ENCODE results near the gene PRDM4. TPM values are rescaled to one million over a fixed set of nuclear protein-coding genes. Genes with fewer than 3 reads are reported as not detected.
A peak's percentile ranks its signal among the peaks of the same experiment; 100 is the strongest.
"Not testable (repeated sequence)": the region's sequence is repeated elsewhere in the genome, so short reads cannot be mapped to it uniquely, and the experiment has no call there.

The PRDM4 gene
- total RNA-seq, 1 experiment from 2014 or later = 26.3 TPM

GRCh38 chr12:107736914-107737313 lies 24.0 kb downstream of the PRDM4 start:
- no peaks in the 10 kb centered on the region for H3K9me3 ChIP-seq (replicated peaks)
- no peak for DNase-seq
- no peaks in the 10 kb centered on the region for H3K27me3 ChIP-seq
- no peak overlapping the region for H3K4me3 ChIP-seq
- H3K4me1 ChIP-seq = peaks cover 24% of the 10 kb centered on the region
- peaks cover 72% of the 10 kb centered on the region for H3K36me3 ChIP-seq
- H3K27ac ChIP-seq = peak overlapping the region; percentile 84; the same call in 1 of the 2 replicates

- Histone ChIP-seq H3K27me3 (no peaks in the 10 kb centered on the region), H3K36me3 (peaks cover 62% of the 10 kb centered on the region), H3K4me3 (no peak overlapping the region), H3K27ac (no peak overlapping the region), H3K9me3 (replicated peaks) (no peaks in the 10 kb centered on the region), H3K4me1 (peaks cover 24% of the 10 kb centered on the region)
- no peak for DNase-seq
Measured at GRCh38 chr12:107735763-107736162, 25.2 kb downstream of the PRDM4 start.

- Histone ChIP-seq H3K4me3 (no peak overlapping the region), H3K36me3 (peaks cover 46% of the 10 kb centered on the region), H3K4me1 (peaks cover 20% of the 10 kb centered on the region), H3K27ac (no peak overlapping the region), H3K27me3 (no peaks in the 10 kb centered on the region), H3K9me3 (replicated peaks) (no peaks in the 10 kb centered on the region)
- no peak for DNase-seq
Measured at GRCh38 chr12:107734139-107734538, 26.8 kb downstream of the PRDM4 start.

GRCh38 chr12:107732365-107732764 lies 28.6 kb downstream of the PRDM4 start:
- H3K9me3 ChIP-seq (replicated peaks) = no peaks in the 10 kb centered on the region
- H3K4me3 ChIP-seq = no peak overlapping the region
- H3K36me3 ChIP-seq = peaks cover 30% of the 10 kb centered on the region
- no peak for DNase-seq
- no peak overlapping the region for H3K27ac ChIP-seq
- H3K4me1 ChIP-seq = peaks cover 3% of the 10 kb centered on the region; the same call in 1 of the 2 replicates
- no peaks in the 10 kb centered on the region for H3K27me3 ChIP-seq

- Histone ChIP-seq H3K27me3 (no peaks in the 10 kb centered on the region), H3K4me1 (0 out of 2 replicates have a peak, but pooled peaks cover 3% of the 10 kb centered on the region), H3K4me3 (no peak overlapping the region), H3K36me3 (peaks cover 20% of the 10 kb centered on the region), H3K27ac (no peak overlapping the region), H3K9me3 (replicated peaks) (no peaks in the 10 kb centered on the region)
- no peak for DNase-seq
Measured at GRCh38 chr12:107731366-107731765, 29.6 kb downstream of the PRDM4 start.

GRCh38 chr12:107730618-107731341 lies 30.2 kb downstream of the PRDM4 start:
- Histone ChIP-seq H3K4me3 (no peak overlapping the region), H3K27ac (no peak overlapping the region), H3K9me3 (replicated peaks) (no peaks in the 10 kb centered on the region), H3K36me3 (peaks cover 15% of the 10 kb centered on the region), H3K27me3 (no peaks in the 10 kb centered on the region), H3K4me1 (0 out of 2 replicates have a peak, but pooled peaks cover 3% of the 10 kb centered on the region)
- no peak for DNase-seq

- not testable (repeated sequence) for DNase-seq; H3K4me3 ChIP-seq; H3K36me3 ChIP-seq; H3K4me1 ChIP-seq; H3K27me3 ChIP-seq; H3K9me3 ChIP-seq (replicated peaks); H3K27ac ChIP-seq
Measured at GRCh38 chr12:107727742-107728141, 33.2 kb downstream of the PRDM4 start.

- not testable (repeated sequence) for H3K4me1 ChIP-seq; H3K9me3 ChIP-seq (replicated peaks); H3K27ac ChIP-seq; H3K27me3 ChIP-seq; H3K36me3 ChIP-seq; H3K4me3 ChIP-seq
- peak in 1 of 2 experiments; percentile 6 for DNase-seq
Measured at GRCh38 chr12:107727327-107727726, 33.6 kb downstream of the PRDM4 start.

GRCh38 chr12:107718606-107719005 lies 42.3 kb downstream of the PRDM4 start:
- no peak for DNase-seq
- no peak overlapping the region for H3K4me3 ChIP-seq
- H3K27ac ChIP-seq = no peak overlapping the region
- no peaks in the 10 kb centered on the region for H3K27me3 ChIP-seq
- no peaks in the 10 kb centered on the region for H3K4me1 ChIP-seq
- H3K36me3 ChIP-seq = peaks cover 25% of the 10 kb centered on the region
- no peaks in the 10 kb centered on the region for H3K9me3 ChIP-seq (replicated peaks)

- H3K9me3 ChIP-seq (replicated peaks) = no peaks in the 10 kb centered on the region
- no peak overlapping the region for H3K27ac ChIP-seq
- no peak for DNase-seq
- H3K27me3 ChIP-seq = no peaks in the 10 kb centered on the region
- H3K4me1 ChIP-seq = no peaks in the 10 kb centered on the region
- no peak overlapping the region for H3K4me3 ChIP-seq
- peaks cover 46% of the 10 kb centered on the region for H3K36me3 ChIP-seq
Measured at GRCh38 chr12:107715780-107716179, 45.2 kb downstream of the PRDM4 start.

- peaks cover 75% of the 10 kb centered on the region for H3K36me3 ChIP-seq
- H3K4me3 ChIP-seq; H3K9me3 ChIP-seq (replicated peaks); H3K27me3 ChIP-seq; H3K27ac ChIP-seq; H3K4me1 ChIP-seq; DNase-seq: not testable (repeated sequence)
Measured at GRCh38 chr12:107705522-107705921, 55.4 kb downstream of the PRDM4 start.

- Histone ChIP-seq H3K27me3 (no peaks in the 10 kb centered on the region), H3K27ac (no peak overlapping the region), H3K9me3 (replicated peaks) (0 out of 2 replicates have a peak, but pooled peaks cover 3% of the 10 kb centered on the region), H3K4me1 (no peaks in the 10 kb centered on the region), H3K36me3 (peaks cover 76% of the 10 kb centered on the region), H3K4me3 (no peak overlapping the region)
- DNase-seq = no peak
Measured at GRCh38 chr12:107704041-107704440, 56.9 kb downstream of the PRDM4 start.

GRCh38 chr12:107702106-107702505 lies 58.8 kb downstream of the PRDM4 start:
- 0 out of 2 replicates have a peak, but pooled peaks cover 3% of the 10 kb centered on the region for H3K9me3 ChIP-seq (replicated peaks)
- H3K36me3 ChIP-seq = peaks cover 83% of the 10 kb centered on the region
- H3K27ac ChIP-seq = no peak overlapping the region
- no peaks in the 10 kb centered on the region for H3K4me1 ChIP-seq
- no peak overlapping the region for H3K4me3 ChIP-seq
- H3K27me3 ChIP-seq = no peaks in the 10 kb centered on the region
- no peak for DNase-seq

- DNase-seq; H3K4me1 ChIP-seq; H3K27ac ChIP-seq; H3K4me3 ChIP-seq; H3K9me3 ChIP-seq (replicated peaks); H3K27me3 ChIP-seq: not testable (repeated sequence)
- H3K36me3 ChIP-seq = peaks cover 86% of the 10 kb centered on the region
Measured at GRCh38 chr12:107695772-107696171, 65.2 kb downstream of the PRDM4 start.

GRCh38 chr12:107685360-107686248 lies 75.3 kb downstream of the PRDM4 start, which contains the start of gene PWP1:
Gene PWP1, plus strand, starts transcription at chr12:107685799. Its CDS starts 101 bp downstream, at chr12:107685900.
- no peaks in the 10 kb centered on the region for H3K27me3 ChIP-seq
- DNase-seq = peak; percentile 94 to 96
- peak within 1 kb of the TSS; percentile 80 for H3K4me3 ChIP-seq
- peaks cover 22% of the 10 kb centered on the region for H3K36me3 ChIP-seq
- no peaks in the 10 kb centered on the region for H3K9me3 ChIP-seq (replicated peaks)
- H3K4me1 ChIP-seq = peaks cover 12% of the 10 kb centered on the region
- peak within 1 kb of the TSS; percentile 84 for H3K27ac ChIP-seq
